Measurements from ENCODE around the gene HDAC2.

HDAC2 gene

DNA sequence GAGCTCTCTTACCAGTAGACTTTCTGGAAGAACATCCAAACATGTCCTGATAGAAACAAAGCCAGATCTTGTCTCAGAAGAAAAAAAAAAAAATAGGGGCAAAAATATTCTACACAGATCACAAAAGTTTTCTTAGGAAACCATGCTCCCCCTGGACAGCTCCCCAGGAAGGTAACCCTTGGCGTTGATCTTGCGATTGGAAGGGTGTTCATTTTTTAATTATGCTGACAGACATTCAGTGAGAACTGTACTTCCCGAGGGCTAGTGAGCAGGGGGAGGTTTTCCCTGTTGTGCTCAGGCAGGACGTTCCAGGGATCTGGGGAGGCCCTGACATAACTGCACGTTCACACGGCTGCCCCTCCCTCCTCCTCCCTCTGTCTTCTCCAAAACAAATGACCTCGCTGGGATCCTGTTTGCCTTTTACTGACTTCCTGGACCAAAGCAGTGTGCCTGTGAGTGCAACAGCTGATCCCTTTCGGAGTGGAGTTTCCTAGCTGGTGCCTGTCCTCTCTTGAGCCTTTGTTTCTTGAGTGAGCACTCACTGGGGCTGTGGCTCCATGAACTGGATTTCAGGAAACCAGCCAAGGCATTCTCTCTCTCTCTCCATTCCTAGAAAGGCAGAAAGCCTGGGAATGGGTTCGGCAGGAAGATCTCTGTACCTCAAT is 67.2 kb downstream of the HDAC2 start:
- H3K4me3 ChIP-seq (ENCODE audit: control insufficient read depth, low read depth, low read length), result no peak overlapping the region
- TF ChIP-seq, protein P1, sequence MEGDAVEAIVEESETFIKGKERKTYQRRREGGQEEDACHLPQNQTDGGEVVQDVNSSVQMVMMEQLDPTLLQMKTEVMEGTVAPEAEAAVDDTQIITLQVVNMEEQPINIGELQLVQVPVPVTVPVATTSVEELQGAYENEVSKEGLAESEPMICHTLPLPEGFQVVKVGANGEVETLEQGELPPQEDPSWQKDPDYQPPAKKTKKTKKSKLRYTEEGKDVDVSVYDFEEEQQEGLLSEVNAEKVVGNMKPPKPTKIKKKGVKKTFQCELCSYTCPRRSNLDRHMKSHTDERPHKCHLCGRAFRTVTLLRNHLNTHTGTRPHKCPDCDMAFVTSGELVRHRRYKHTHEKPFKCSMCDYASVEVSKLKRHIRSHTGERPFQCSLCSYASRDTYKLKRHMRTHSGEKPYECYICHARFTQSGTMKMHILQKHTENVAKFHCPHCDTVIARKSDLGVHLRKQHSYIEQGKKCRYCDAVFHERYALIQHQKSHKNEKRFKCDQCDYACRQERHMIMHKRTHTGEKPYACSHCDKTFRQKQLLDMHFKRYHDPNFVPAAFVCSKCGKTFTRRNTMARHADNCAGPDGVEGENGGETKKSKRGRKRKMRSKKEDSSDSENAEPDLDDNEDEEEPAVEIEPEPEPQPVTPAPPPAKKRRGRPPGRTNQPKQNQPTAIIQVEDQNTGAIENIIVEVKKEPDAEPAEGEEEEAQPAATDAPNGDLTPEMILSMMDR (IDR thresholded peaks at IDR 0.05; ENCODE audit: control insufficient read depth, insufficient read depth, low read depth, low read length, missing control alignments), result no peak
- peak; percentile 31 for DNase-seq (ENCODE audit: low read depth)

DNA sequence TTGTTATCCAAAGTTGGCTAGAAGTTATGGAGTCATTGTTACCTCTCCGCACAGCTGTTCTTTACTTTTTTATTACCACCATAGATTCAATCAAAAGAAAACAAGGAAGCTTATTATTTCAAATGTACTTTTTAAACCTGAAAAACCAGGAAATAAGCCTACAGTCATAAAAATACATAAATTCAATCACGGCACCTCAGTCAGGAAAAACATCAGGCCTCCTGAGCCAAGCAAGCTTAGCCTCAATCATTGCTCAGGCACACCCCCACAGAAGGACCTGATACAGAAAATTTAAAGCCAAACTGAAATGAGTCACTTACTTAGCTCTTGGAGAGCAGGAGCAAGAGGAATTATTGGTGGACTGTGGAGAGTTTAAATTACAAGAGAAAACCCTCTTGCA is 69.5 kb downstream of the HDAC2 start:
- DNase-seq (ENCODE audit: low read depth), result peak; percentile 28
- TF ChIP-seq, protein P1 (IDR thresholded peaks at IDR 0.05; ENCODE audit: control insufficient read depth, insufficient read depth, low read depth, low read length, missing control alignments), result no peak
- H3K4me3 ChIP-seq (ENCODE audit: control insufficient read depth, low read depth, low read length), result no peak overlapping the region

DNA sequence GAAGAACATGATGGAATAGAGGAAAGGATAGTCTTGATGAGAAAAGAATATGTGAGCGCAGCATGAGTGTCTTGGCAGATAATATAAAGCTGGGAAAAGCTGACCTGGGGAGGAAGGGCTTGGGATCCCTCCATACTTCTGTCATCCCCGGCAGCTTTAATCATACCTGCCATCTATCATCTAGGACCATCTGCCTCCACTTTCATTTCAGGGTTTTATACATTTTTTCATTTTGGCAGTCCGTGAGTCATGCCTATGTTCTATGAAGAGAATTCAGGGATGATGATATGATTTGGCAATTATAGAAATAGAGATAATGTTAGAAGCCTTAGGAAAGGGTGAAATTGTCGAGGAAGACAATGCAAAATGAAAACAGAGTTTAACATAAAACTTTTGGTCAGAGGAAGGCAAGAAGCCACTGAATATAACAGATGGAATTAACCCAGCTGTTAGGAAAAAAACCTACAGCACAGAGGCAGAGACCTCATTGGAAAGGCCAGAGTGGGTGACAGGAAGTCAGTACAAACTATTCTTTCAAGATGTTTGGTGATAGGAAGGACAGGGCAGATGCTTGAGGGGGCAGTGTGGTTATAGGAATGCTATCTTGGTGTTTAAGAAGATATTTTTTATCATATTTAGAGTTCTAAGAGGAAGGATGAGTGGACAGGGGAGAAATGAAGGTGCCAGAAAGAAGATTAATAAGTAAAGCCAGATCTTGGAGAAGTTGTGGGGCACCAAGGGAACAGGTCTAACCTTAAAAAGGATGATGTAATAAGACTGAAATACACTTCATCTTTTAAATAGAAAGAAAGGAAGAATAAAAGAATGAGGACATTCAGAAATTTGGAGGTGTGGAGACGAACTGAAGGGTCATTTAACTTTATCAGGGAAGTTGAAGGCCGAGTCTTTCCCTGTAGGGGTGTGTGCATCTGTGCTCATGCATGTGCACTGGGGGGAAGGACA is 76.0 kb downstream of the HDAC2 start:
- DNase-seq (ENCODE audit: low read depth), result no peak
- TF ChIP-seq, protein P1 (IDR thresholded peaks at IDR 0.05; ENCODE audit: control insufficient read depth, insufficient read depth, low read depth, low read length, missing control alignments), result no peak

DNA sequence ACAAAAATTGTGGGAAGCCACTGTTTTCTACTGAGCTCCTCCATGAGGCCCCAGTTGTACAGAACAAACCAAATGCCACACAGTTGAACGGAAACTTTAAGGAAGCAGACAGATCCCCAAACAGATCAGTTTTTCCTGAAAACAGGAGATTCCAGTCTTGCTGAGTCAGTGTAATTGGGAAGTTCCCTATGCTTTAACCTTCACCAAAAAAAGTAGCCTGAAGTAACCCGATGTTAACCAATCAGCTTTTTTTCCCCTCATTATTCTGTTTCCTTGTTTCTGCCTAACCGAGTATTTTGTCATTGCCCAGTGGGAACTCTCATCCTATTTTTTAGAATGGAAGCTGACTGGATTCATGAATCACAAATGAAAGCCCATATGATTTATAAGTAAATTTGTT is 77.1 kb downstream of the HDAC2 start:
- no peak overlapping the region for H3K4me3 ChIP-seq (ENCODE audit: control insufficient read depth, low read depth, low read length)
- DNase-seq (ENCODE audit: low read depth), result peak; percentile 35
- TF ChIP-seq, protein P1 (IDR thresholded peaks at IDR 0.05; ENCODE audit: control insufficient read depth, insufficient read depth, low read depth, low read length, missing control alignments), result no peak

More for the DNA sequence above, 76.0 kb downstream of the HDAC2 start:
- H3K4me3 ChIP-seq (ENCODE audit: control insufficient read depth, low read depth, low read length), result no peak overlapping the region

DNA sequence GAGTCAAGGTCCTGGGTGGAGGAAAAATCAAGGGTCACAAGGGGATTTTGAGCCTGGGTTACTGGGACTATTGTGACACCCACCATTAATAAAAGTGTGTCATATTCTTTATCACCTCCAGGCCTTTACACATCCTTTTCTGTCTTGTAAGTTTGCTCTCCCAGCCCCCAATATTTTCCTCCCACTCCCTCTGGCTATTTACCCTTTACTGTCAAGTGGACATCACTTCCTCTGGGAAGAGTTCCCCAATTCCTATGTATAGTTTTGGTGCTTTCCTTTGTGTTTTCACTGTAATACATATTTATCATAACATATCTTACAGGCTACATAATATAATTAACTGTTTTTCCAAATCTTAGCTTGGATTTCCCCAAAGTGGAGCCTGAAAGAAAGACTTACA is 77.5 kb downstream of the HDAC2 start:
- TF ChIP-seq, protein P1 (IDR thresholded peaks at IDR 0.05; ENCODE audit: control insufficient read depth, insufficient read depth, low read depth, low read length, missing control alignments), result no peak
- no peak overlapping the region for H3K4me3 ChIP-seq (ENCODE audit: control insufficient read depth, low read depth, low read length)
- no peak for DNase-seq (ENCODE audit: low read depth)

DNA sequence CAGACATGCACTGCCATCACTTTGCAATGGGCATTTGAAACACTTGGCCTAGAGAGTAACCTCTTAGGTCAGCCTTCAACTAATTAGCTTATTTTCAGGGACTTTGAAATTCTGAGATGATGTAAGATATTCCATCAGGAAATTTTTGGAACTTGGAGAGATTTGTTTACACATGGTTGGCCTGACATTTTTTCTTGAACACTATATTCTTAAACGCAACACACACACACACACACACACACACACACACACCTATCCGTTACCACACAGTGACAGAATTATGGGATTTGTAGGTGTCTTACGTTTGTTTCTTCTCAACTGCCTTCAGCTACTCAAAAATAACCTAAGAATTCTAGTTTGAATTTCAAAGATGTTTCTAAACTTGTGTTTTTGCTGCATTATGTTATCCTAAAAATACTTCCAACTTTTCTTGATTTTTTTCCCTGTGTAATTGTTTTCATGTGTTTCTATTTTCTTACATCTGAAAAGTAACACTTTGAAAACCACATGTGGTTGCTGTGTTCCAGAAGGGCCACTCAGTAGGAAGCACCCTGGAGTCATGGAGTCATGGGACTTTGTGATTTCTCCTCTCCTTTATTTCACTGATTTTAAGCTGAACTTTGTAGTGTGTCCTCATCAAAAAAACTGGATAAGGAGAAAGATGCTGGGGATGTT is 81.9 kb downstream of the HDAC2 start:
- TF ChIP-seq, protein P1 (IDR thresholded peaks at IDR 0.05; ENCODE audit: control insufficient read depth, insufficient read depth, low read depth, low read length, missing control alignments), result no peak
- H3K4me3 ChIP-seq (ENCODE audit: control insufficient read depth, low read depth, low read length), result no peak overlapping the region
- no peak for DNase-seq (ENCODE audit: low read depth)

All from AG09309 (cell line).